CD4-positive, CD25-positive, alpha-beta regulatory T cell (primary cell): ENCODE results near the gene ZNF587B. TPM values are rescaled to one million over a fixed set of nuclear protein-coding genes. Genes with fewer than 3 reads are reported as not detected.
"Not testable (repeated sequence)": the region's sequence is repeated elsewhere in the genome, so short reads cannot be mapped to it uniquely, and the experiment has no call there.

Experiments
- ATAC-seq, 2 donors: fragments of 150-1000 bp; cut with Tn5 transposase; one replicate each; pipeline ENCODE4 v1.10.0; 2021; ENCODE audit warnings: low read depth in 2 of 2, moderate number of reproducible peaks in 2 of 2, moderate library complexity in 1 of 2
- DNase-seq, 3 donors: peaks; one replicate each; pipeline versions ENCODE4 v3.0.0 to v3.0.0-alpha.2; 2012 to 2022; ENCODE audit warnings: mixed read lengths in 1 of 3
- H3K27ac ChIP-seq: one replicate; pipeline ENCODE4 v1.7.0; 2013; ENCODE audit warnings: mild to moderate bottlenecking, low read length; ENCODE audit not compliant: insufficient read depth, poor library complexity, severe bottlenecking
- H3K27me3 ChIP-seq: one replicate; pipeline ENCODE4 v1.7.0; 2013; ENCODE audit warnings: low read length; ENCODE audit not compliant: control insufficient read depth, insufficient read depth
- H3K36me3 ChIP-seq: one replicate; pipeline ENCODE4 v1.7.0; 2013; ENCODE audit warnings: mild to moderate bottlenecking, low read length, moderate library complexity; ENCODE audit not compliant: control insufficient read depth, insufficient read depth
- H3K4me1 ChIP-seq: 2 replicates; pipeline ENCODE4 v1.7.0; 2013; ENCODE audit warnings: mild to moderate bottlenecking, low read length; ENCODE audit not compliant: insufficient read depth, control insufficient read depth, poor library complexity, severe bottlenecking
- H3K4me3 ChIP-seq: one replicate; pipeline ENCODE4 v1.7.0; 2013; ENCODE audit warnings: low read depth, mild to moderate bottlenecking, low read length, moderate library complexity
- H3K9me3 ChIP-seq, 2 experiments: 1 replicate in 1 of 2; 2 replicates in 1 of 2; pipeline ENCODE4 v1.7.0; 2013; ENCODE audit warnings: low read length in 2 of 2, mild to moderate bottlenecking in 1 of 2, moderate library complexity in 1 of 2; ENCODE audit not compliant: control insufficient read depth in 2 of 2
- H3K27ac Mint-ChIP-seq, 3 donors: one replicate each; pipeline ENCODE4 v1.8.0; 2020 to 2022; ENCODE audit warnings: mild to moderate bottlenecking in 3 of 3, mixed read lengths in 3 of 3, moderate library complexity in 2 of 3
- H3K27me3 Mint-ChIP-seq: one replicate; pipeline ENCODE4 v1.8.0; 2022; ENCODE audit warnings: mild to moderate bottlenecking, mixed read lengths
- H3K36me3 Mint-ChIP-seq: one replicate; pipeline ENCODE4 v1.8.0; 2020; ENCODE audit warnings: mixed read lengths
- H3K4me1 Mint-ChIP-seq, 4 donors: one replicate each; pipeline ENCODE4 v1.8.0; 2020 to 2022; ENCODE audit warnings: mixed read lengths in 4 of 4, mild to moderate bottlenecking in 1 of 4
- H3K4me3 Mint-ChIP-seq, 4 donors: one replicate each; pipeline ENCODE4 v1.8.0; 2020 to 2022; ENCODE audit warnings: mild to moderate bottlenecking in 4 of 4, mixed read lengths in 4 of 4, moderate library complexity in 3 of 4
- H3K9me3 Mint-ChIP-seq, 7 donors: one replicate each; pipeline ENCODE4 v1.8.0; 2020 to 2022; ENCODE audit warnings: mixed read lengths in 7 of 7, mild to moderate bottlenecking in 3 of 7, moderate library complexity in 2 of 7
- polyA plus RNA-seq, 4 donors: library from polyadenylated mRNA; unstranded; fragments of 300-500 nt; fragmentation: Illumina TruSeq; gene quantifications; one replicate each; pipeline ENCODE4 v1.2.3, GENCODE V29; 2021
- total RNA-seq: library from RNA; stranded (reverse); gene quantifications from one replicate; pipeline ENCODE4 v1.2.3, GENCODE V29; 2022

Gene ZNF587B
- total and polyA plus RNA-seq, 5 donors from 2014 or later = 1.3 to 23.6 (median 2.5) TPM

GRCh38 chr19:57820599-57820998, 9.5 kb upstream of the ZNF587B start:
- peaks cover 13% of the 10 kb centered on the region for H3K4me1 ChIP-seq
- peaks cover 25 to 59% (median 43%) of the 10 kb centered on the region in 4 donors for H3K4me1 Mint-ChIP-seq
- ATAC-seq = no peak
- peak overlapping the region; percentile 98 to 99 (median 98) for H3K27ac Mint-ChIP-seq
- no peaks in the 10 kb centered on the region for H3K36me3 ChIP-seq
- H3K27me3 Mint-ChIP-seq = no peaks in the 10 kb centered on the region
- H3K27ac ChIP-seq = peak overlapping the region; percentile 84
- no peak for DNase-seq
- no peaks in the 10 kb centered on the region for H3K27me3 ChIP-seq
- H3K9me3 ChIP-seq = no peaks in the 10 kb centered on the region
- peaks cover 8% of the 10 kb centered on the region for H3K36me3 Mint-ChIP-seq
- peak overlapping the region; percentile 98 to 100 (median 98) for H3K4me3 Mint-ChIP-seq
- H3K4me3 ChIP-seq = peak overlapping the region; percentile 88
- H3K9me3 Mint-ChIP-seq = peaks cover 0 to 3% (median 0%) of the 10 kb centered on the region in 7 donors

DNA sequence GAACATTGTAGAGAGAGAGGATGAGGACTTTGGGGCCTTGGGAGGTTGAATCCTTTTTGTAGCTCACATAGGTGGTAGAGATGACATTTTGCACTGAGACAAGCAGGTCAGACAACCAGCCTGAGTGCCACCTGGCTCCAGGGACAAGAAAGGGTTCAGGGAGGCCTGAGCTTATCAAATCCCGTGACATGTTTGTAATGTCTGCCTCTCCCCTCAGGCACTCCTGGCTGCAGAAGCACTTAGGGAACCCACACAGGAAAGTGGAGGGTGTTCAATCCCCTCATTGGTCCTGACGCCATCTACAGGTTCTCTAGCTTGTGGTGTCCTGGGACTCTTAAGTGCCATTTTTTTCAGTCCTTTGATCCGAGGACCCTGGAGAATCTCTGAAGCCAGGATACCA, 9.0 kb upstream of the ZNF587B start:
- not testable (repeated sequence) for H3K9me3 Mint-ChIP-seq, H3K36me3 ChIP-seq, ATAC-seq, DNase-seq, H3K27ac ChIP-seq, H3K27me3 Mint-ChIP-seq, H3K9me3 ChIP-seq, H3K27me3 ChIP-seq
- peak overlapping the region; percentile 88 for H3K4me3 ChIP-seq
- Mint-ChIP-seq H3K4me1 (peaks cover 25 to 60% (median 44%) of the 10 kb centered on the region in 4 donors), H3K27ac (peak overlapping the region; percentile 74 to 99 (median 98)), H3K4me3 (peak overlapping the region; percentile 98 to 100 (median 98)), H3K36me3 (peaks cover 10% of the 10 kb centered on the region)
- peaks cover 13% of the 10 kb centered on the region for H3K4me1 ChIP-seq

DNA sequence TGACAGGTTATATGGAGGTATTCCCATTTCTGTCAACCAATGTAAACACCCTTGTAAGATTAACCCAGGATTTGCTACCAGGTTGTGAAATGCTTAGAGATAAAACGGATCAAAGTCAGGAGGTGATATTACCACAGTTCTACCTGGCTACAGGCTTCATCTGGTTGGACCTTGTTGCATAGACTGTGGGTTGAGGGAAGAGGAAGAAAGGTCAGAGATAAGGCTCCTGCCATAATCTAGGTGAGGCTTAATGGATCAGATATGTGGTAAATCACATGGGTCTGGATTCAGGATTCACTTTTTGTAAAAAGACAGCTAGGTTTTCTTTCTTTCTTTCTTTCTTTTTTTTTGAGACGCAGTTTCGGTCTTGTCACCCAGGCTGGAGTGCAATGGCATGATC, 8.6 kb upstream of the ZNF587B start:
- H3K9me3 ChIP-seq, H3K4me3 ChIP-seq, ATAC-seq, H3K36me3 ChIP-seq, H3K27me3 ChIP-seq, H3K27ac ChIP-seq, H3K9me3 Mint-ChIP-seq, DNase-seq, H3K27ac Mint-ChIP-seq, H3K27me3 Mint-ChIP-seq: not testable (repeated sequence)
- Mint-ChIP-seq H3K36me3 (peaks cover 12% of the 10 kb centered on the region), H3K4me3 (peak overlapping the region in 3 of 4 donors; percentile 98 to 99 (median 98)), H3K4me1 (peaks cover 25 to 61% (median 45%) of the 10 kb centered on the region in 4 donors)
- peaks cover 13% of the 10 kb centered on the region for H3K4me1 ChIP-seq

DNA sequence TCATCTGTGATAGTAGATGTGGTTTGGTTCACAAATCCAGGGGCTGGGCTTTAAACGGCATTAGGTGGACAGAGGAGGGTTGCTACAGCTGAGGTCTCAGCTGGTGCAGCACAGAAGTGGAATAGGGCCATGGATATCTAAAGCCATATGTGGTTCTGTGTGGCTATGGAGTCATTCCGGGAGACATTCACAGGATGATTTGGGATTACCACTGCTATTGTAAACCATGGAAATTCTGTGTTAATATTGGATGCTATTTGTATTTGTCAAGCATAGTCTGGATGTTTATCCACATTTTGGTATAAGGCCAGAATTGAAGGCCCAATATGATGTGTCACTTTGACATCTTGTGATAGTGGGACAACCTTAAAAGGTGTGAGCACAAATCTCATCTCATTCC, 6.9 kb upstream of the ZNF587B start:
- peaks cover 20% of the 10 kb centered on the region for H3K36me3 Mint-ChIP-seq
- not testable (repeated sequence) for H3K27ac ChIP-seq, H3K4me3 ChIP-seq, H3K27me3 Mint-ChIP-seq, H3K36me3 ChIP-seq, ATAC-seq, H3K27me3 ChIP-seq, DNase-seq, H3K9me3 Mint-ChIP-seq, H3K9me3 ChIP-seq, H3K27ac Mint-ChIP-seq
- H3K4me3 Mint-ChIP-seq = peak overlapping the region in 2 of 4 donors; percentile 11 to 34
- H3K4me1 Mint-ChIP-seq = peaks cover 30 to 68% (median 48%) of the 10 kb centered on the region in 4 donors
- H3K4me1 ChIP-seq = peaks cover 13% of the 10 kb centered on the region

GRCh38 chr19:57823608-57824007, 6.5 kb upstream of the ZNF587B start:
- H3K27me3 ChIP-seq, H3K36me3 ChIP-seq, DNase-seq, H3K27ac Mint-ChIP-seq, H3K27ac ChIP-seq, H3K9me3 ChIP-seq, H3K27me3 Mint-ChIP-seq, ATAC-seq, H3K9me3 Mint-ChIP-seq, H3K4me3 ChIP-seq: not testable (repeated sequence)
- H3K4me1 ChIP-seq = peaks cover 13% of the 10 kb centered on the region
- Mint-ChIP-seq H3K36me3 (peaks cover 20% of the 10 kb centered on the region), H3K4me1 (peaks cover 30 to 64% (median 44%) of the 10 kb centered on the region in 4 donors), H3K4me3 (peak overlapping the region in 2 of 4 donors; percentile 11 to 34)

- peaks cover 25% of the 10 kb centered on the region for H3K36me3 Mint-ChIP-seq
- peaks cover 19 to 64% (median 33%) of the 10 kb centered on the region in 4 donors for H3K4me1 Mint-ChIP-seq
- peaks cover 0 to 5% (median 0%) of the 10 kb centered on the region in 7 donors for H3K9me3 Mint-ChIP-seq
- H3K4me3 Mint-ChIP-seq = peak overlapping the region in 1 of 4 donors; percentile 54
- Histone ChIP-seq H3K27me3 (no peaks in the 10 kb centered on the region), H3K9me3 (no peaks in the 10 kb centered on the region), H3K36me3 (no peaks in the 10 kb centered on the region), H3K4me3 (no peak overlapping the region), H3K4me1 (peaks cover 4% of the 10 kb centered on the region), H3K27ac (no peak overlapping the region)
- no peak for DNase-seq
- no peak for ATAC-seq
- no peaks in the 10 kb centered on the region for H3K27me3 Mint-ChIP-seq
- no peak overlapping the region for H3K27ac Mint-ChIP-seq
Observed at GRCh38 chr19:57825511-57825910, 4.6 kb upstream of the ZNF587B start.

DNA sequence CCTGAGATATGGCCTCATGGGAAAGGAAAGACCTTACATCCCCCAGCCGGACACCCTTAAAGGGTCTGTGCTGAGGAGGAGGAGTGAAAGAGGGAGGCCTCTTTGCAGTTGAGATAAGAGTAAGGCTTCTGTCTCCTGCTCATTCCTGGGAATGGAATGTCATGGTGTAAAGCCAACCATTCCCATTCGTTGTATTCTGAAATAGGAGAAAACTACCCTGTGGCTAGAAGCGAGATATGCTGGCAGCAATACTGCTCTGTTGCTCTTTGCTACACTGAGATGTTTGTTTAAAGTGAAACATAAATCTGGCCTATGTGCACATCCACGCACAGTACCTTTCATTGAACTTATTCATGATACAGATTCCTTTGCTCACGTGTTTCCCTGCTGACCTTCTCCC, 783 bp upstream of the ZNF587B start:
- ATAC-seq (no peak), DNase-seq (no peak)
- Histone ChIP-seq H3K27ac (no peak overlapping the region), H3K36me3 (no peaks in the 10 kb centered on the region), H3K4me1 (no peaks in the 10 kb centered on the region), H3K4me3 (no peak overlapping the region), H3K27me3 (no peaks in the 10 kb centered on the region), H3K9me3 (no peaks in the 10 kb centered on the region)
- peak overlapping the region in 1 of 3 donors; percentile 84 for H3K27ac Mint-ChIP-seq
- H3K27me3 Mint-ChIP-seq = no peaks in the 10 kb centered on the region
- peaks cover 0 to 8% (median 0%) of the 10 kb centered on the region in 7 donors for H3K9me3 Mint-ChIP-seq
- no peak overlapping the region for H3K4me3 Mint-ChIP-seq
- H3K4me1 Mint-ChIP-seq = peaks cover 13 to 41% (median 15%) of the 10 kb centered on the region in 4 donors
- peaks cover 29% of the 10 kb centered on the region for H3K36me3 Mint-ChIP-seq

GRCh38 chr19:57836991-57837390, 6.9 kb downstream of the ZNF587B start:
- not testable (repeated sequence) for H3K27ac ChIP-seq, H3K4me3 ChIP-seq, ATAC-seq, DNase-seq, H3K4me3 Mint-ChIP-seq, H3K27ac Mint-ChIP-seq, H3K9me3 ChIP-seq, H3K9me3 Mint-ChIP-seq, H3K27me3 Mint-ChIP-seq, H3K27me3 ChIP-seq, H3K4me1 ChIP-seq
- peaks cover 0 to 17% (median 13%) of the 10 kb centered on the region in 4 donors for H3K4me1 Mint-ChIP-seq
- H3K36me3 ChIP-seq = peaks cover 27% of the 10 kb centered on the region
- peaks cover 24% of the 10 kb centered on the region for H3K36me3 Mint-ChIP-seq
